HEK293T (cell line): Measurements from ENCODE around the gene B4GALT5.

ENCODE experiments used
- CTBP1 ChIP-seq: fragments of 450-650 bp; IDR thresholded peaks from 2 replicates; pipeline ENCODE4 v1.6.1; 2016; ENCODE audit warnings: borderline replicate concordance
- ELF4 ChIP-seq: fragments of 450-650 bp; IDR thresholded peaks from 2 replicates; pipeline ENCODE4 v1.6.1; 2017; ENCODE audit warnings: antibody characterized with exemption
- NFRKB ChIP-seq: fragments of 450-650 bp; IDR thresholded peaks from 2 replicates; pipeline ENCODE4 v1.6.1; 2016; ENCODE audit warnings: mild to moderate bottlenecking, moderate library complexity
- PKNOX1 ChIP-seq: fragments of 450-650 bp; IDR thresholded peaks from 2 replicates; pipeline ENCODE4 v1.6.1; 2016
- SUZ12 ChIP-seq: fragments of 450-650 bp; IDR thresholded peaks from 2 replicates; pipeline ENCODE4 v1.6.1; 2016; ENCODE audit warnings: mild to moderate bottlenecking
- TARDBP ChIP-seq: fragments of 450-650 bp; IDR thresholded peaks from 2 replicates; pipeline ENCODE4 v1.6.1; 2016
- ZNF384 ChIP-seq: fragments of 450-650 bp; IDR thresholded peaks from 2 replicates; pipeline ENCODE4 v1.6.1; 2016

DNA sequence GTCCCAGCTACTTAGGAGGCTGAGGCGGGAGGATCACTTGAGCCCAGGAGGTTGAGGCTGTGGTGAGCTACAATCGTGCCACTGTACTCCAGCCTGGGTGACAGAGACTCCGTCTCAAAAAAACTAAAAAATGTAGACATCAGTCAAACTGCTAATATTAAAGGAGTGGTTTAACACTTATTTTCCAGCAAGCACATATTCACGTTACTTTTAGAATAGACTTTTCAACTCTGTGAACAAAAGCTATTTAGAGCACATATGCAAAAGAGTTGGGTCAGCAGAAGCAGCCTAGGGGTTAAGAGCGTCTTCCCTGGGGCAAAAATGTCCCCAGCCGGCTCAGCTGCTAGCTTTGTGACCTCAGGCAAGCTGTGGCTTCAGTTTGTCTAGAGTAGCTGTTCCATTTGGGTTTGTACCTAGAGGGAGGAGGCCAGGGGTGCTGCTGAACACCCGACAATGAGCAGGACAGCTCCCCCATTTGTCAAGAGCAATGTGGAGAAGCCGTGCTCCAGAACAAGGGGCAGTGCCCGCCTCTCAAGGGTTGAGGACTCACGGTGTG is 83.2 kb downstream of the B4GALT5 start:
- TF ChIP-seq ELF4 (no peak), CTBP1 (no peak), ZNF384 (no peak), PKNOX1 (no peak), TARDBP (no peak), SUZ12 (no peak), NFRKB (no peak)
